ENCODE results near the gene KCTD13. TPM values are rescaled to one million over a fixed set of nuclear protein-coding genes. Genes with fewer than 3 reads are reported as not detected.

KCTD13 gene
- total and polyA plus RNA-seq, 10 of the 15 experiments (the other 5 are each of a cell fraction or from before 2014, with no cell fraction given): 3.3 to 29.2 (median 12.5) TPM

GRCh38 chr16:29973384-29974246 lies 47.6 kb upstream of the KCTD13 start, which contains the start of gene TAOK2 (continued):
- TF ChIP-seq, protein P1, sequence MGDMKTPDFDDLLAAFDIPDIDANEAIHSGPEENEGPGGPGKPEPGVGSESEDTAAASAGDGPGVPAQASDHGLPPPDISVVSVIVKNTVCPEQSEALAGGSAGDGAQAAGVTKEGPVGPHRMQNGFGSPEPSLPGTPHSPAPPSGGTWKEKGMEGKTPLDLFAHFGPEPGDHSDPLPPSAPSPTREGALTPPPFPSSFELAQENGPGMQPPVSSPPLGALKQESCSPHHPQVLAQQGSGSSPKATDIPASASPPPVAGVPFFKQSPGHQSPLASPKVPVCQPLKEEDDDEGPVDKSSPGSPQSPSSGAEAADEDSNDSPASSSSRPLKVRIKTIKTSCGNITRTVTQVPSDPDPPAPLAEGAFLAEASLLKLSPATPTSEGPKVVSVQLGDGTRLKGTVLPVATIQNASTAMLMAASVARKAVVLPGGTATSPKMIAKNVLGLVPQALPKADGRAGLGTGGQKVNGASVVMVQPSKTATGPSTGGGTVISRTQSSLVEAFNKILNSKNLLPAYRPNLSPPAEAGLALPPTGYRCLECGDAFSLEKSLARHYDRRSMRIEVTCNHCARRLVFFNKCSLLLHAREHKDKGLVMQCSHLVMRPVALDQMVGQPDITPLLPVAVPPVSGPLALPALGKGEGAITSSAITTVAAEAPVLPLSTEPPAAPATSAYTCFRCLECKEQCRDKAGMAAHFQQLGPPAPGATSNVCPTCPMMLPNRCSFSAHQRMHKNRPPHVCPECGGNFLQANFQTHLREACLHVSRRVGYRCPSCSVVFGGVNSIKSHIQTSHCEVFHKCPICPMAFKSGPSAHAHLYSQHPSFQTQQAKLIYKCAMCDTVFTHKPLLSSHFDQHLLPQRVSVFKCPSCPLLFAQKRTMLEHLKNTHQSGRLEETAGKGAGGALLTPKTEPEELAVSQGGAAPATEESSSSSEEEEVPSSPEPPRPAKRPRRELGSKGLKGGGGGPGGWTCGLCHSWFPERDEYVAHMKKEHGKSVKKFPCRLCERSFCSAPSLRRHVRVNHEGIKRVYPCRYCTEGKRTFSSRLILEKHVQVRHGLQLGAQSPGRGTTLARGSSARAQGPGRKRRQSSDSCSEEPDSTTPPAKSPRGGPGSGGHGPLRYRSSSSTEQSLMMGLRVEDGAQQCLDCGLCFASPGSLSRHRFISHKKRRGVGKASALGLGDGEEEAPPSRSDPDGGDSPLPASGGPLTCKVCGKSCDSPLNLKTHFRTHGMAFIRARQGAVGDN (IDR thresholded peaks at IDR 0.05): no peak; the same call in 1 of the 2 replicates
- TF ChIP-seq RB1 (IDR thresholded peaks at IDR 0.05; ENCODE audit: borderline replicate concordance): peak; percentile 98; the same call in 1 of the 2 replicates
- TF ChIP-seq NFYB (IDR thresholded peaks at IDR 0.05; ENCODE audit: insufficient read depth, low read depth, low read length): no peak
- TF ChIP-seq POLR2AphosphoS5 (IDR thresholded peaks at IDR 0.05; ENCODE audit: low read length): peak; percentile 83; the same call in 1 of the 2 replicates
- TF ChIP-seq MYC (IDR thresholded peaks at IDR 0.05; ENCODE audit: insufficient read depth, insufficient read length, insufficient replicate concordance, low read length, severe bottlenecking): no peak
- no peak for TF ChIP-seq ZNF207 (IDR thresholded peaks at IDR 0.05; ENCODE audit: borderline replicate concordance)
- no peak for TF ChIP-seq KDM1A (IDR thresholded peaks at IDR 0.05; ENCODE audit: borderline replicate concordance)
- no peak for TF ChIP-seq GABPA (IDR thresholded peaks at IDR 0.05; ENCODE audit: low read depth)
- 0 out of 2 replicates have a peak, but pooled peaks have one; percentile 13 for TF ChIP-seq TCF12 (IDR thresholded peaks at IDR 0.05; ENCODE audit: low read depth, low read length)
- no peak for TF ChIP-seq FOXK2 (IDR thresholded peaks at IDR 0.05)
- TF ChIP-seq HSF1 (IDR thresholded peaks at IDR 0.05; ENCODE audit: low read depth, low read length): no peak
- no peak for TF ChIP-seq NFXL1 (IDR thresholded peaks at IDR 0.05; ENCODE audit: borderline replicate concordance)
- no peak for TF ChIP-seq ZNF274 (IDR thresholded peaks at IDR 0.05; ENCODE audit: insufficient read depth, insufficient read length)
- no peak for TF ChIP-seq SREBF2 (IDR thresholded peaks at IDR 0.05; ENCODE audit: low read length)
- TF ChIP-seq ZZZ3 (IDR thresholded peaks at IDR 0.05; ENCODE audit: control insufficient read depth, insufficient read length, low read depth): no peak
- TF ChIP-seq SIN3A (IDR thresholded peaks at IDR 0.05; ENCODE audit: low read depth, low read length): no peak; the same call in 1 of the 2 replicates
- TF ChIP-seq CUX1 (IDR thresholded peaks at IDR 0.05; ENCODE audit: insufficient replicate concordance, low read depth, low read length): no peak
- TF ChIP-seq KAT2A (conservative IDR thresholded peaks at IDR 0.05; ENCODE audit: control insufficient read depth, low read depth, low read length): no peak
- TF ChIP-seq EED (IDR thresholded peaks at IDR 0.05; ENCODE audit: low read depth): peak; percentile 88

Measured in GM12878 (cell line).